DOHH2 (cell line): ENCODE data around the gene CALHM2.

Source experiments
- CTCF ChIP-seq: fragments of 200-600 bp; sonication (generic); IDR thresholded peaks from one replicate; pipeline ENCODE4 v1.5.1; 2014; ENCODE audit warnings: antibody characterized with exemption, mild to moderate bottlenecking, low read depth, low read length; ENCODE audit not compliant: poor library complexity, severe bottlenecking
- EZH2phosphoT487 ChIP-seq: fragments of 200-600 bp; sonication (generic); IDR thresholded peaks from 2 replicates; pipeline ENCODE4 v1.6.1; 2017; ENCODE audit warnings: borderline replicate concordance, mild to moderate bottlenecking, antibody characterized with exemption, low read length, moderate library complexity, mixed read lengths

DNA sequence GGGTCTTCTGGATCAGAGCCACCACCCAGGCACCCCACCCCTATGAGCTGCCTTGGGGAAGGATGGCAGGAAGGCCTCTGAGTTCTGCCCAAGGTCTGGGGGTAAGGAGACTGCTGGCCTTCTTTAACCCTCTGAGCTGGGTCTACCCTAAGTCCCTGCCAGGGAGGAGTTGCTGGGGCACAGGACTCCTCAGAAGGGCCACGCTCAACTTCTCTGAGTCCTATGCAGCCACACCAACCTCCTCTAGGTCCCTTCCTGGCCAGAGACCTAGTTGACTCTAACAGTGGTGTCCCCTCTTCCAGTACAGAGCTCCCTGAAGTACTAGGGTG, 38.8 kb upstream of the CALHM2 start:
- TF ChIP-seq CTCF (no peak), EZH2phosphoT487 (no peak)
